Activated T-cell treated with anti-CD3 and anti-CD28 coated beads for 24 hours (primary cell): ENCODE measurements around the gene ZBTB8OS.
"Not testable (repeated sequence)": the region's sequence is repeated elsewhere in the genome, so short reads cannot be mapped to it uniquely, and the experiment has no call there.

Experiments
- DNase-seq: peaks from one replicate; pipeline ENCODE4 v3.0.0-alpha.2; 2020; ENCODE audit warnings: low read depth

Gene ZBTB8OS

DNA sequence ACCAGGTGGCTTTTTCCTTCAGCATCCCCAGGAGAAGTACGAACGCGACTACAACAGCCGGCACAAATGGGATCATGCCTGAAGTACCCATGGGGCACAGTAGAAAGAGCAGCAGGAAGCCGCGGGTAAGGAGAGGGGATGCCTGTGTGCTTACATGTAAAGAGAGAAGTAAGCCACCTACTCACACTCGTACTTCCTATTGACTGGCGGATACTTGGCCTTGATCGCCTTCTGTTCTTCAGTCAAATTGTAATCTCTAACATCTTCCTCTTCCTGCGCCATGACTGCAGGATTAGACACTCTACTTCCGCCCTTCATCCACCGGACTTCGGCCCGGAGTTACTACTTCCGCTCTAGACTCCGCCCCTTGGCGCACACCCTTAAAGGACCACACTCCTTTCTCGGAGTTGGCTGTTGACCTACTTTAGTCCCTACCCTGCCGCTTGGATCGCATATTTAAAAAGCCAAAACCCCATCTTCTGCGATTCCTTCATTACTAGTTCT lies at the start of gene ZBTB8OS:
ZBTB8OS (minus strand) TSS at position 303 of the 504 bp plus-strand sequence; CDS start at position 282, 21 bp downstream.
- DNase-seq: peak; percentile 83

DNA sequence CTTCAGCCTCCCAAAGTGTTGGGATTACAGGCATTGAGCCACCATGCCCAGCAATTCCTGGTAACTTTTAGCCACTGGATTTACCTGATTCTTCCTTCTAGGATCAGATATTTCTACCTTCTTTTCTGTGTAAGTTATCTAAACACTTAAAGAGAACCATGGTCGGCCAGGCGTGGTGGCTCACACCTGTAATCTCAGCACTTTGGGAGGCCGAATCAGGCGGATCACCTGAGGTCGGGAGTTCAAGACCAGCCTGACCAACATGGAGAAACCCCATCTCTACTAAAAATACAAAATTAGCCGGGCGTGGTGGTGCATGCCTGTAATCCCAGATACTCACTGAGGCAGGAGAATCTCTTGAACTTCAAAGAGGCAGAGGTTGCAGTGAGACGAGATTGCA lies 46.6 kb upstream of the ZBTB8OS start:
- DNase-seq: not testable (repeated sequence)

DNA sequence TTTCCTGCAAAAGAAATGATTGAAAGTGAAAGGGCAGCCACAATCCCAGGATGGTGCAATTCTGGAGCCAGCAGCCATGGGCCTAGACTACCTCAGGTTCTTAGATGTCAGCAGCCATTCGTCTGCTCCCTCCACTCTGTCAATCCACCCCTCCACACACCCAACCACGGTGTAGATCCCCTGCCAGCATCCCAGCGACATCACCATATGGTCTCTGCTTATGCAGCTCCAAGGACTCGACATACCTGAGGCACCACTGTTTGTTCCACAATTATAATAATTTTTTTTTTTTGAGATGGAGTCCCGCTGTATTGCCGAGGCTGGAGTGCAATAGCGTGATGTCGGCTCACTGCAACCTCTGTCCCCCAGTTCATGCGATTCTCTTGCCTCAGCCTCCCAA lies 45.7 kb upstream of the ZBTB8OS start:
- no peak for DNase-seq

DNA sequence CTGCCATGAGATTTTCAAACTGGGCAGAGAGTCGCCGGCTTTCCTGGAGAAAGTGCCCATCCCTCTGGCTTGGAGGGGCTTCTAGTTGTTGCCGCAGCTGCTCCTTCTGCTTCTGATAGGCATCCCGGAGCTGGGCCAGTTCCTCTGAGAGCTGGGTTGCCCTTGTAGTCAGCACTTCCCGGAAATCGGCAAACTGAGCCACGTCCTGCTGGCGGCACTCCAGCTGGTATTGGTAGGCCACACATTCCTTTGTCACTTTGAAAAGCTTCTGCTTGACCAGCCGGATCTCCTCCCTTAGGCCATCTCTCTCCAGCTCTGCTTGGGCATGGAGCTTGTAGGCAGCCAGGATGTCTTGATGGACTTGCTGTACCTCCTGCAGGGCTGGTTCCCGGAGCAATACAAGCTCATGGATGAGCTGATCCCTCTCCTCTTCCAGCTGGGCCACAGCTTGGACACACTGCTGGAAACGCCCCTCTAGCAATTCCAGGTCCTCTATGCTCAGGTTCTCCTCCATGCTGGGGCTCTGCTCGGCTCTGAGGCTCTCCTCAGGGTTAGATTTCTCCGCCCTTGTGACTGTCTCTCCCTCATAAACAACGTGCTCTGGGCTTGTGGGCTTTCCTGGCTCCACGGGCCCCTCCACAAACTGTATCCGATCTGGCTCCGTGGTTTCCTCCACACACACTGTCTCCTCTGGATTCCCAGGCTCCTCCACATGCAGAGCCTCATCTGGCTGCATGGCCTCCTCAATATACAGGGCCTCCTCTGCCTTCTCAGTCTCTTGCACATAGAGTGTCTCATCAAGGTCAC lies 45.0 kb upstream of the ZBTB8OS start:
- DNase-seq: no peak

DNA sequence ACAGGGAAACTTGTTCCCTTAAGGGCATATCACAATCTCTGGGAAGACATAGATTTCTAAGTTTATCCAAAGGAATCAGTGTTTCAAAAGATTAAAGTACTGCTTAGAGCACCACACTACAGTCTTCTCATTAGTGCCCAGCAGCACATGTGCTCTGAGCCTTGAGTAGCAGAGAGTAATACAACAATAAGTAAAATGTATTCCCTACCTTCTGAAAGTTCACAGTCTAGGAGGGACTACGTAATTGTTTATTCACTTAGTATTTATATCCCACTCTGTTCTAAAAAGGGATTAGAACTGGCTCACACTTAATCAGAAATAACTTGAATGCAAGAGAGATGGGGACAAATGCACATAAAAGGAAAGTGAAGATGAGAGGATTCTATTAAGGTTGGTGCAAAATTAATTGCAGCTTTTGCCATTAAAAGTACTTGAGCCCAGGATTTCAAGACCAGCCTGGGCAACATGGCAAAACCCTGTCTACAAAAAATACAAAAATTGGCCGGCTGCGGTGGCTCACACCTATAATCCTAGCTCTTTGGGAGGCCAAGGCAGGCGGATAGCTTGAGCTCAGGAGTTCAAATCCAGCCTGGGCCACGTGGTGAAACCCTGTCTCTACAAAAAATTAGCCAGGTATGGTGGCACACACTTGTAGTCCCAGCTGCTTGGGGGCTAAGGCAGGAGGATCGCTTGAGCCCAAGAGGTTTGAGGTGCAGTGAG lies 43.3 kb upstream of the ZBTB8OS start:
- DNase-seq: no peak

DNA sequence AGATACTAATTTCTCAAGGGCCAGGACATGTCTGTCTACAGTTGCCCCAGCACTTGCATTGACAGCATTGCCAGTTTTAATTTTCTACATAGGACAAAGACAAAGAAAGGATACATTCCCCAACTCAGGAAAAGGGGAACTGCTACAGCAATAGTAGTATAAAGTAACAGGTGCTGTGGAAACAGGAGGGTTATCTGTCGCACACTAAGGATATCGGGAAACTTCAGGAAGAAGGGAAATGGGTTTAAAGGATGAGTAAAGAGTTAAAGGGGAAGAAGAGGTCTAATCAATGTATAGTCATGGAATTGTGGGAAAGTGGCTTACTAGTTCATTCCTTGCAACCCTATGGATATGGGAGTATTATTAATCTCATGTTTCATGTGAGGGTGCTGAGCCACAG lies 36.0 kb upstream of the ZBTB8OS start:
- DNase-seq: no peak

DNA sequence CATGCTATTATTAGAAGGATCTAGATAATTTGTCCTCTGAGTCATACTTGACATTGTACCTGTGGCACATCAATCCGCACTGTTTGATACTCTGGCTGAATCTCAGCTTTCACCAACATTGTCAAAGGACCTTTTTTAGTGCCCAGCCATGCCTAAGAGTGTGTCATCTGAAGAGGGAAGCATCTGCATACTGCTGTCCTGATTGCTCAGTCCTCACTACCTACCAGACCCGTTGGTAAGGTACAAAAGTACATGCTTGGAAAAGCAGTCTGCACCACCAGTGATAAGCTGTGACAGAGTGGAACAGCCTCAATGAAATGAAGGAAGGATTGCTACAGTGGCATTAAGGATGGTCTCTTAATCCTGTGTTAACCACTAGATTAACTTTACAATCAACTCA lies 35.1 kb upstream of the ZBTB8OS start:
- DNase-seq: no peak

DNA sequence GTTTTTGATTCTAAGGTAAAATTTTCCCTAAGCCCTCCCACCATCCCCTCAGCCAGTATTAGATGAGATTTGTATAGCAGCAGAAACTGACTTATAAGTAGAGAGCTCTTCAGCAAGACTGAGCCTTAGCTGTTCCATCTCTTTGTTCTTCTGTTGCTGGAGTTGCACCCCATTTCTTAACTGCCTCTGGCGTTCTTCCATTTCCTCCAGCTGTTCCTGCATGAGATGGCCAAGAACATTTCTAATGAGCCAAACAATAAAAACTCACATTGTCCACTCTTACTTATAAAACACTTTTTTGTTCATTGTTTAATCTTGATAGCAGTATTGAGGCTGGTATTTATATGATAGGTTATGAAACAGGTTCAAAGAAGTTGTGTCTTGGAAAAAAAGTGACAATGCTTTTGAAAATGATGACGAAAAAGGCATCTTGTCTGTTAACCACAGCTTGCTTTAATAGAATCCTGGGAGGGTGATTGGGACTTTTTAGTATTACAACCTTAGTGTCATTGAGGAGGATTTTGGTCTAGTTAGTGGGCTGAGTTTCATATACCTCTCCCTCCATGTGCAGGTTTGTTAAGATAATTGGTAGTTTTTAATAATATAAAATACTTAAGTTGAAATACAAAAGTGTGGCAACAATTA lies 33.9 kb upstream of the ZBTB8OS start:
- no peak for DNase-seq

DNA sequence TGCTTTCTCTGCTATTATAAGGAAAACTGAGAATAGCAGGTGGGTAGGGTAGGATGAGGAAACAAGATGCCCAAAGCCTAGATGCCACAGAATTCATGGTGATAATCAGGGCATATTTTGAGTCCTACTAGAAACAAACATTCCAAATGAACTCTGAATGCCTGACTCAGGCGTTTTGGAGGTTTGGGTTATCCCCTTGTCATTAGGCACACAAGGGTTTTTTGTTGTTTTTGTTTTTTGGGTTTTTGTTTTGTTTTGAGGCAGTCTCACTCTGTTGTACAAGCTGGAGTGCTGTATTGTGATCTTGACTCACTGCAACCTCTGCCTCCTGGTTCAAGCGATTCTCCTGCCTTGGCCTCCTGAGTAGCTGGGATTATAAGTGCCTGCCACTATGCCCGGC lies 33.0 kb upstream of the ZBTB8OS start:
- no peak for DNase-seq

DNA sequence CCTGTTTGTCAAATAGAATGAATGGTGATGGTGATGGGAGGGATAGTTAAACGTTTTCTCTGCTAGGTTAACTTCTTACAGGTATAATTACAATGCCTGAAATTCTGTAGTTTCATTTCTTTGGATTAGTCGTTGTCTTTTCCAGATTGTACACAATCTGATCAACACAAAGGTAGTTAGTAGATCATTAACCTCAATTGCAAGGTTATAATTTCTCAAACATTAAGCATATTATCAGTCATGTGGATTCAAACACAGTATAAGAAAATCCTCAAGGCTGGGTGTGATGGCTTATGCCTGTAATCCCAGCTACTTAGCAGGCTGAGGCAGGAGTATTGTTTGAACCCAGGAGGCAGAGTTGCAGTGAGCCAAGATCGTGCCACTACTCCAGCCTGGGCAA lies 31.6 kb upstream of the ZBTB8OS start:
- no peak for DNase-seq

DNA sequence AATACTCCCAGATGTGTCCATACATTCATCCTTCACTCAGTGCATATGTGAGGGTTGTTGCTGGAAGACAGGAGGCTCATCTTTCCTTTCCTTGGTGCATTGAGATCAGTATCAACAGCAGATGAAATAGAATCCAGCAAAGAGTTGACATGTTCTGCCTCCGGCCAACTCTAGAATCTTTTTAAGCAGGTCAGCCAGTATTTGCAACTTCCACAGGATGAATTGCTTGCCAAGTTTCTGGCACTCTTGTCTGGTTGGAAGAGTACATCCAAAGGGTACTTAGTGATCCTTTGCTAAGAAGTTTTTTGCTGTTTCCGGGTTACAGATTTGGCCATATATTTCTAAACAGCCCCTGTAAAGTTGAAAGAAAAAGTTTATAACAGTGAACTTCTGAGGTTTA lies 31.2 kb upstream of the ZBTB8OS start:
- no peak for DNase-seq

DNA sequence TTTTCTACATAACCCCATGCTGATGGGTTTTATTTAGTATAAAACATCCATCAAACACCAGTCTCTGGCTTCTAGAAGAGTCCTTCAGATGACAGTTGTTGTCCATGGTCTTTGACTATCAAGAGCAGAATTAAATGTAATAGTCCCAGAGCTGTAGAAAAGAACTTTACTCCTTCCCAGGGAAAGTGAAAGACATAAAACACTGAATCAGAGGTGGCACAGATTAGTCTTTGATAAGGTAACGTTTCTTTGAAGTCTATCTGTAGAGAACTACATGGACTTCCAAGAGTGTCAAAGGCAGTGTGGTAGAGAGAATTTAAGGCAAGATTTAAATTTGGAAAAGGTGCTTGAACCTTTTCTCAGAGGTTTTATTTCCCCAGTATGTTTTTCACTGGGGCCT lies 30.3 kb upstream of the ZBTB8OS start:
- DNase-seq: no peak

DNA sequence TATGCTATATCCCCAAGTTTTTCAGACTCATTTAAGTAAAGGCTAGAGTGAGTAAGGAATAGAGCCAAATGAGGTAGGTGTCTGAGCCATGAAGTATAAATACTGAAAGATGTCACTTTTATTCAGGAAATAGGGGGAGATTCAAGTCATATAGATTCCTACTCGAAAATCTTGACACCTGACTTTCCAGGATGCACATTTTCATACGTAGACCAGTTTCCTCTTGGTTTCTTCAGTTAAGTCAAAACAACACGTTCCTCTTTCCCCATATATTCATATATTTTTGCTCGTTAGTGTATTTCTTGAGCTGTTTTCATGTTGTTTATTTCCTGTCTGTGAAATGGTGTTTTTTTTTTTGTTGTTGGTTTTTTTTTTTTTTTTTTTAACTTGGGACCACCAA lies 29.6 kb upstream of the ZBTB8OS start:
- DNase-seq: not testable (repeated sequence)

DNA sequence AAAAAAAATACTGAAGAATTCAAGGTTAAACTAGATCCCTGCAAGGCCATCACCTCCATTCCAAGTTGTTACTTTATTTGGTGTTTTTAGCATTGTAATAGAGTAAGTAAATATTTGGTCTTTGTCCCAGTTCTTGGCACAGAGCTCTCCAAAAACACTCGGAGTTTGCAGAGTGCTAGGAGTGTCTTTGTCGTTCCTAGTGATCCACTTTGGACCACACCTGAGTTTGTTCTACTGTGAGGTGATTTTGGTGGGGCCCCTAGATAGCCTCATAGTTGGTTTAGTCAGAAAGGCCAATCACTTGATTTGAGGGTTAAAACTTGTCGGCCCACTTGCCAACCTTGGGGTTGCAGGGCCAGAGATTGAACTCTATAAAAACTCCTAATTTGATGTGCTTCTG lies 26.6 kb upstream of the ZBTB8OS start:
- DNase-seq: no peak

DNA sequence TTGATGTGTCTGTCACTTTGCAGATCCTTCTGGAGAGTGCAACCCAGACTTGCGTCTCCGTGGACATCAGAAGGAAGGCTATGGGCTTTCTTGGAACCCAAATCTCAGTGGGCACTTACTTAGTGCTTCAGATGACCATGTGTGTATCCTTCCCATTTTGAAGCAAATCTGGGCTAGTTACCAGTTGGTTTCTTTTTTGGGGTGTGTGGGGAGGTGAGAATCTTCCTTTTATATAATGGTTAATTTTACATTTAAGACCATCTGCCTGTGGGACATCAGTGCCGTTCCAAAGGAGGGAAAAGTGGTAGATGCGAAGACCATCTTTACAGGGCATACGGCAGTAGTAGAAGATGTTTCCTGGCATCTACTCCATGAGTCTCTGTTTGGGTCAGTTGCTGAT lies 18.4 kb upstream of the ZBTB8OS start:
- not testable (repeated sequence) for DNase-seq

DNA sequence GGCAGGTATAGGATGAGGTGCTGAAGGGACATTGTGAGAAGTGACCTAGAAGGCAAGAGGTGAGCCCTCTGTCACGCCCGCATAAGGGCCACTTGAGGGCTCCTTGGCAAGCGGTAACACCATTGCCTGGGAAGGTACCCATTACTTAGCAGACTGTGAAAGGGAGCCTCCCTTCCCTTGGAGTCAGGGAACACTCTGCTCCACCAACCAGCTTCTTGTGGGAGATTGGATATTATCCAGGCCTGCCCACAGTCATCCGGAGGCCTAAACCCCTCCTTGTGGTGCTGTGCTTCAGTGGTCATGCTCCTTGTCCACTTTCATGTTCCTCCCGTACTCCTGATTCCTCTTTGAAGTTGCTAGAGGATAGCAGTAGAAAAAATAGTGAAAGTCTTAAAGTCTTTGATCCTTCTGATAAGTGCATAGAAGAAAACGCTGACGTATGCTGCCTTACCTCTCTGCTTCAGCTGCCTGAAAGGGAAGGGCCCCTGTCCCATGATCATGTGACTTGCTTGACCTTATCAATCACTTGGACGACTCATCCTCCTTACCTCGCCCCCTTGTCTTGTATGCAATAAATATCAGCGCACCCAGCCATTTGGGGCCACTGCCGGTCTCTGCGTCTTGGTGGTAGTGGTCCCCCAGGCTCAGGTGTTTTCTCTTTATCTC lies 16.7 kb upstream of the ZBTB8OS start:
- DNase-seq: no peak

DNA sequence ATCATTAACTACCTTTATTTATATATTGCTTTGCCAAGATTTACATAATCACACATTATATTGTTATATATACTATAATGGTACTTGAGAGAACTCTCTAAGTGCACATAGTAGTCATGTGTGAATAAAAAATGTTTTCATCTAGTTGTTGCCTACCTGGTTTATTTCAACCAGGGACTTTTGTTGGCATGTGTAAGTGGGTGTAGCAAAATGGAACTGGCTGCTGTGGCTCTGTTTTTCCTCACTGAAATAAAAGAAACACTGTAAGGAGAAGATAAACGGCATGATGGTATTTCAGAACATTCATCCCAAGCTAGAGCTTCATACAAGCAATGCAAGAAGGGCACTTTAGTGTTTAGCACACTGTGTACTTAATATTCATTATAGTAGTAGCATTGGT lies 15.6 kb upstream of the ZBTB8OS start:
- DNase-seq: no peak

DNA sequence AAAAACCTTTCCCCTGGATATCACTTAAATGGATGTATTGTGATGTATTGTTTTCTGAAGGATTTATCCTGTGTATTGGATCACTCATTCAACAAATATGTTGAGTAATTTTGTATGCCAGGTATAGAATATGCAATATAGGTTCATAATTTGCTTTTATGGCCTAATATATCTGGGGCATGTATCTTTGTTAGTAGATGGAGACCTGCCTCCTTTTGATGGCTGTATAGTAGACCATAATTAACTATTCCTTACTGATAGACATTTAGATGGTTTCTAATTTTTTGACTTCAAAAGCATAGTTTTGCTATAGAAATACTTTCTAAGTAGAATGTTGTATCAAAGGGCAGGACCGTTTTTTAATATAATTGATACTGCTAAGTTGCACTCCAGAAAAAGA lies 9.2 kb upstream of the ZBTB8OS start:
- no peak for DNase-seq

DNA sequence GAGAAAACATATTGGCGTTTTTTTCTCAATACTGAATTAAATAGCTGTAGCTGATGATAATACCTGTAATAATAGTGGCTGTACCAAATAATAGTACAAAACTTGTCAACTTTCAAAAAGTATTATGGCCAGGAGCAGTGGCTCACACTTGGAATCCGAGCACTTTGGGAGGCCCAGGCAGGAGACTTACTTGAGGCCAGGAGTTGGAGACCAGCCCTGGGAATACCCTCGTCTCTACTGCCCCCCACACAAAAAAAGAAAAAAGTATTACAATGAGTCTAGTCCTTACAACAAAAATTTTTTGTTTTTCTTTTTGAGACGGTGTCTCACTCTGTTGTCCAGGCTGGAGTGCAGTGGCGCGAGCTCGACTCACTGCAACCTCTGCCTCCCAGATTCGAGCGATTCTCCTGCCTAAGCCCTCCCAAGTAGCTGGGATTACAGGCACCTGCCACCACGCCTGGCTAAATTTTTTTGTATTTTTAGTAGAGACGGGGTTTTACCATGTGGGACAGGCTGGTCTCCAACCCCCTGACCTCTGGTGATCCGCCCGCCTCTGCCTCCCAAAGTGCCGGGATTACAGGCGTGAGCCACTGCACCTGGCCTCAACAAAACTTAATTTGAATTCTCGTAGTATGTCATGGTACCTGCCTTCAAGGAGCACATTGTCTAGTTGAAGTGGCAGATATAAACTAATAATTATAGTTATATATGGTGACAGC lies 2.1 kb upstream of the ZBTB8OS start:
- DNase-seq: no peak

DNA sequence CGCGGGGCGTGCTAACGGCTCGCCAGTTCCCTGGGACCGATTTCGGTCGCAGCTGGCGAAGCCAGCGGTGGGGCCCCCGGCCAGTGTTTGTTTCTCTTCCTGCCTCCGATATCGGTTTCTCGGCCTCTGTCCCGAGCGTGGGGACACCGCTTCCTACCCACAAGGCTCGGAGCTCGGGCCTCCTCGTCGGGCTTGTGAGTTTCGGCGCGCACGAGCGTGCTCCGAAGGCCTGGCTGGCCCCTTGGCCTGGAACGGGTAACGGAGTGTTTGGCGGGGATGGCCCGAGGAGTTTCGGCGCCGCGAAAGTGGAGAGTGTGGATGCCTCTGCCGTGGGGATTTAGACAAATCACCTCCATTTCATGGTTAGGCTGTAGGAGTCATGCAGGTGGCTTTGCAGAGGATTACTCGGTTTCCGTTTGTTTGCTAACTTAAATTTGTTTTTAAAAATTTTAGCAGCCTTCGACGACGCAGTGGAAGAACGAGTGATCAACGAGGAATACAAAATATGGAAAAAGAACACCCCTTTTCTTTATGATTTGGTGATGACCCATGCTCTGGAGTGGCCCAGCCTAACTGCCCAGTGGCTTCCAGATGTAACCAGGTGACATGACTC lies 1.2 kb upstream of the ZBTB8OS start:
- no peak for DNase-seq

DNA sequence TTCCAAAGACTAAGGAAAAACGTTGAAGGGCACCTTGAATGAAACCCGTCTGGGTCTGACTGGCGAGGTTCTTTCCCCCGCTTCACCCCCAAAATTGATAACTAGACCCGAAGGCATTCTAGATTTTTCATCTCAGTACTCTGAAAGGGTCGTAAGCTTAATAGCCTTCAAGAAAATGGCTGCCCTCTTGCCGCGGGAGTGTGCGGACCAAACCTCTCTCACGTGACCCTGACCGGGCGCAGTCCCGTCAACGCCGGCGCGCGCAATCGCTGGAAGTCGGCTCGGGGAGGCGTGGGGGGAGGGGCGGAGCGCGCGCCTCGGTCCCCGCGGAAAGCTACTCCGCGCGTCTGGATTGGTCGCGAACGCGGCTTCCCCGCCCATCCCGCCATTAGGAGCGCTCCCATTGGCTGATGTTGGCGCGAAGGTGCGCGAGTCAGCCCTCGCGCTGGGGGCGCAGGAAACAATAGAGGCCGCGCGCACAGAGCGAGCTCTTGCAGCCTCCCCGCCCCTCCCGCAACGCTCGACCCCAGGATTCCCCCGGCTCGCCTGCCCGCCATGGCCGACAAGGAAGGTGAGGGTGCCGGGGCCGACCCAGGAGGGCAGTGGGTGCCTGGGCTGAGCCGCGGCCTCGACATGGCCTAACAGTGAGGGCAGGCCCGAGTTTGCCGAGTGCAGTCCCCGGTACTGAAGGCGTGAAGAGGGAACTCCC lies 556 bp upstream of the ZBTB8OS start, which contains the start of gene RBBP4:
RBBP4 (plus strand) TSS at position 457 of the 709 bp plus-strand sequence; CDS start at position 556, 99 bp downstream.
- DNase-seq: peak; percentile 99
